Measurements from ENCODE around the gene ANXA5. TPM values are rescaled to one million over a fixed set of nuclear protein-coding genes. Genes with fewer than 3 reads are reported as not detected.

Gene ANXA5
- total and polyA plus RNA-seq, 9 of the 15 experiments (the other 6 are each of a cell fraction or from before 2014, with no cell fraction given): 49.9 to 131 (median 84.5) TPM

DNA sequence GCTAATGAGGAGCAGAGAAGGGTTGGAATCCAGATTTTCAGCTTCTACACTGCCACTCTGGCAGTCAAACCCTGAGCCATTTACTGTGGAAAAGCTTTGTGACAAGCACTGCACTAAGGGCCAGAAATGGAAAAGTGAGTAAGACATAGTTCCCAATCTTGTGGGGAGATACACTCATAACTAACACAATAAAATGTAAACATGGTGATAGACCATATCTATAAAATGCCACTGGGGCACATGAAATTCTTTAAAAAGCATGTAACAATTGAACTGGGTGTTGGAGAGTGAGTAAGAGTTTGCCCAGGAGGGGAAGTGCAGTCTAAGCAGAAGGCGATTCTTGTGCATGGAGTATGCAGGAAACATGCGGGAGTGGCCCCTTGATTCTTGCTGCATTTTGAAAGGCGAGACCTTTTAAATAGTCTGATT lies 32.0 kb upstream of the ANXA5 start (continued):
- TF ChIP-seq ARID2 (IDR thresholded peaks at IDR 0.05) (no peak), NFE2 (IDR thresholded peaks at IDR 0.05; ENCODE audit: low read depth) (no peak), E2F1 (CRISPR knock-in tag; IDR thresholded peaks at IDR 0.05) (no peak), ZNF23 (CRISPR knock-in tag; IDR thresholded peaks at IDR 0.05) (no peak), CBX1 (IDR thresholded peaks at IDR 0.05; ENCODE audit: low read depth) (no peak)
- TF ChIP-seq, protein P1, sequence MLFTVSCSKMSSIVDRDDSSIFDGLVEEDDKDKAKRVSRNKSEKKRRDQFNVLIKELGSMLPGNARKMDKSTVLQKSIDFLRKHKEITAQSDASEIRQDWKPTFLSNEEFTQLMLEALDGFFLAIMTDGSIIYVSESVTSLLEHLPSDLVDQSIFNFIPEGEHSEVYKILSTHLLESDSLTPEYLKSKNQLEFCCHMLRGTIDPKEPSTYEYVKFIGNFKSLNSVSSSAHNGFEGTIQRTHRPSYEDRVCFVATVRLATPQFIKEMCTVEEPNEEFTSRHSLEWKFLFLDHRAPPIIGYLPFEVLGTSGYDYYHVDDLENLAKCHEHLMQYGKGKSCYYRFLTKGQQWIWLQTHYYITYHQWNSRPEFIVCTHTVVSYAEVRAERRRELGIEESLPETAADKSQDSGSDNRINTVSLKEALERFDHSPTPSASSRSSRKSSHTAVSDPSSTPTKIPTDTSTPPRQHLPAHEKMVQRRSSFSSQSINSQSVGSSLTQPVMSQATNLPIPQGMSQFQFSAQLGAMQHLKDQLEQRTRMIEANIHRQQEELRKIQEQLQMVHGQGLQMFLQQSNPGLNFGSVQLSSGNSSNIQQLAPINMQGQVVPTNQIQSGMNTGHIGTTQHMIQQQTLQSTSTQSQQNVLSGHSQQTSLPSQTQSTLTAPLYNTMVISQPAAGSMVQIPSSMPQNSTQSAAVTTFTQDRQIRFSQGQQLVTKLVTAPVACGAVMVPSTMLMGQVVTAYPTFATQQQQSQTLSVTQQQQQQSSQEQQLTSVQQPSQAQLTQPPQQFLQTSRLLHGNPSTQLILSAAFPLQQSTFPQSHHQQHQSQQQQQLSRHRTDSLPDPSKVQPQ (CRISPR knock-in tag; IDR thresholded peaks at IDR 0.05; ENCODE audit: borderline replicate concordance): no peak

- Histone ChIP-seq H3K9ac (ENCODE audit: insufficient read depth in 1 of 2, low read depth in 2 of 2, low read length in 2 of 2) (no peak overlapping the region), H3K79me2 (ENCODE audit: control insufficient read depth, insufficient read depth, low read length) (no peaks in the 10 kb centered on the region), H2AFZ (ENCODE audit: low read depth, low read length) (no peak overlapping the region), H3K27me3 (ENCODE audit: control insufficient read depth in 2 of 2, insufficient read depth in 2 of 2, low read length in 2 of 2) (peaks cover 15 to 17% of the 10 kb centered on the region in 2 experiments; a peak in 3 of 5 replicates), H3K4me1 (replicated peaks in 1 of 2; ENCODE audit: control insufficient read depth in 2 of 2, insufficient read depth in 2 of 2, low read length in 2 of 2) (no peaks in the 10 kb centered on the region), H3K4me2 (ENCODE audit: insufficient read depth, low read length) (no peak overlapping the region), H3K36me3 (ENCODE audit: control insufficient read depth, insufficient read depth, low read length) (no peaks in the 10 kb centered on the region), H3K9me1 (ENCODE audit: control insufficient read depth, insufficient read depth, low read length) (no peaks in the 10 kb centered on the region), H3K9me3 (replicated peaks; ENCODE audit: control insufficient read depth, insufficient read depth, low read depth, low read length) (no peaks in the 10 kb centered on the region), H3K4me3 (no peak overlapping the region), H4K20me1 (replicated peaks; ENCODE audit: control insufficient read depth, insufficient read depth, low read length) (no peaks in the 10 kb centered on the region), H3K27ac (ENCODE audit: extremely low read depth, low read depth, low read length) (no peak overlapping the region)
- intact Hi-C loops (cut with micrococcal nuclease) (loop anchor here (5.0 kb wide), 3 partner anchors 71 to 1656 kb away; no protein-coding TSS in a partner anchor), in situ Hi-C loops (cut with MboI) (no loop called here)
- ChIA-PET CTCF (ENCODE audit: low intra/inter-chr PET ratio) (no interaction called here), POLR2A (interaction anchor here (0.9 kb wide), 1 partner anchor 31 kb away, joined by 4 read pairs; the partner anchor contains the start of gene ANXA5)
- ATAC-seq: no peak
- no peak for TF ChIP-seq KDM5B (IDR thresholded peaks at IDR 0.05; ENCODE audit: insufficient replicate concordance, low read depth, low read length)
- TF ChIP-seq ZBTB49 (CRISPR knock-in tag; IDR thresholded peaks at IDR 0.05; ENCODE audit: borderline replicate concordance): no peak
- TF ChIP-seq, protein P2, sequence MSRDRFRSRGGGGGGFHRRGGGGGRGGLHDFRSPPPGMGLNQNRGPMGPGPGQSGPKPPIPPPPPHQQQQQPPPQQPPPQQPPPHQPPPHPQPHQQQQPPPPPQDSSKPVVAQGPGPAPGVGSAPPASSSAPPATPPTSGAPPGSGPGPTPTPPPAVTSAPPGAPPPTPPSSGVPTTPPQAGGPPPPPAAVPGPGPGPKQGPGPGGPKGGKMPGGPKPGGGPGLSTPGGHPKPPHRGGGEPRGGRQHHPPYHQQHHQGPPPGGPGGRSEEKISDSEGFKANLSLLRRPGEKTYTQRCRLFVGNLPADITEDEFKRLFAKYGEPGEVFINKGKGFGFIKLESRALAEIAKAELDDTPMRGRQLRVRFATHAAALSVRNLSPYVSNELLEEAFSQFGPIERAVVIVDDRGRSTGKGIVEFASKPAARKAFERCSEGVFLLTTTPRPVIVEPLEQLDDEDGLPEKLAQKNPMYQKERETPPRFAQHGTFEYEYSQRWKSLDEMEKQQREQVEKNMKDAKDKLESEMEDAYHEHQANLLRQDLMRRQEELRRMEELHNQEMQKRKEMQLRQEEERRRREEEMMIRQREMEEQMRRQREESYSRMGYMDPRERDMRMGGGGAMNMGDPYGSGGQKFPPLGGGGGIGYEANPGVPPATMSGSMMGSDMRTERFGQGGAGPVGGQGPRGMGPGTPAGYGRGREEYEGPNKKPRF (IDR thresholded peaks at IDR 0.05; ENCODE audit: low read depth, low read length): no peak
- no peak for FAIRE-seq
- no TSS peak for BruUV-seq (replicated peaks)
- 2% methylated on average over 4 of the region's 4 CpGs for WGBS (ENCODE audit: insufficient coverage, low coverage, missing lambda C conversion rate)
- no peak for DNase-seq (ENCODE audit: extremely low read depth in 1 of 4, low spot score in 3 of 4)
Measured at GRCh38 chr4:121728066-121728465, 31.3 kb upstream of the ANXA5 start.
